ENCODE data around the gene CDK5R2. TPM values are rescaled to one million over a fixed set of nuclear protein-coding genes. Genes with fewer than 3 reads are reported as not detected.
A peak's percentile ranks its signal among the peaks of the same experiment; 100 is the strongest.

The CDK5R2 gene
- total and polyA plus RNA-seq, 2 of the 13 experiments (the other 11 are each of a cell fraction or from before 2014, with no cell fraction given): not detected

DNA sequence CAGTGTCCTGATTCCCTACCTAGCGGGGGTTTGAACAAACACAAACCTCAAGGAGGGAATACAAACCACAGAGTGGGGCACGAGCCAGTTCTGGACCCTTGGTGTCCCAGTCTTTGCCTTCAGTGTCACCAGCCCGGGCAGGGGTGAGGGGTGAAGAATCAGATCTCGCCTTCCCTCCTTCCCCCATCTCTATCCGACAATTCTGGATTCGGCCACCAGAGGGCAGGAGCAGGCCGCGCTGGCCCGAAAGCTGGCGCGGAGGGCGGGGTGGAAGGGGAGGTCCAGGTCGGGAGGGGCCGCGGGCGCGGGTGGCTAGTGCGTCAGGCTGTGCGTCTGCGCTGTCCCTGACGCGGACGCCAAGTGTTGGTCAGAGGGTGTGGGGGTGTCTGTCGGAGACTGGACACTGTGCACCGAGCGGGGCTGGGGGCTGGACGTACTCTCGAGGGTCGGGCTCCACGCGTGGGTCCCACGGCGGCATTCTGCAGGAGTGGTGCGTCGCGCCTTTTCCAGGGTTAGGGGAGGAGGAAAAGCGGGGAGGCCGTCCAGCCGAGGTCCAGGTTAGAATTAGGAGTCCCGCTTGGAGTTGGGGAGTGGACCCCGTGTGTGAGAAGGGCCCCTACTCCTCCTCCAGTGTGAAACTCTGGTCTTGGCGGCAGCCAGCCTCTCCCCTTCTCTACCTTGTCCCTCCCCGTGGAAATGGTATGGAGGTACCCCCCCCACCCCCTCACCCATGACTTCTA is 36.7 kb downstream of the CDK5R2 start (continued):
- peak; percentile 50; the same call in 1 of the 2 replicates for TF ChIP-seq ZNF501 (CRISPR knock-in tag; IDR thresholded peaks at IDR 0.05)
- 0 out of 2 replicates have a peak, but pooled peaks have one; percentile 26 for TF ChIP-seq PPARG (CRISPR knock-in tag; conservative IDR thresholded peaks at IDR 0.05)
- TF ChIP-seq ZNF558 (CRISPR knock-in tag; IDR thresholded peaks at IDR 0.05; ENCODE audit: borderline replicate concordance): no peak
- TF ChIP-seq ZNF780A (CRISPR knock-in tag; IDR thresholded peaks at IDR 0.05): no peak
- TF ChIP-seq TEAD3 (CRISPR knock-in tag; optimal IDR thresholded peaks at IDR 0.05; ENCODE audit: borderline replicate concordance): peak; percentile 62
- TF ChIP-seq HOXA5 (CRISPR knock-in tag; IDR thresholded peaks at IDR 0.05): peak; percentile 27; the same call in 1 of the 2 replicates
- no peak for TF ChIP-seq ZNF678 (CRISPR knock-in tag; IDR thresholded peaks at IDR 0.05)
- 0 out of 2 replicates have a peak, but pooled peaks have one; percentile 38 for TF ChIP-seq CBX5 (CRISPR knock-in tag; IDR thresholded peaks at IDR 0.05; ENCODE audit: borderline replicate concordance)
- TF ChIP-seq, protein P1, sequence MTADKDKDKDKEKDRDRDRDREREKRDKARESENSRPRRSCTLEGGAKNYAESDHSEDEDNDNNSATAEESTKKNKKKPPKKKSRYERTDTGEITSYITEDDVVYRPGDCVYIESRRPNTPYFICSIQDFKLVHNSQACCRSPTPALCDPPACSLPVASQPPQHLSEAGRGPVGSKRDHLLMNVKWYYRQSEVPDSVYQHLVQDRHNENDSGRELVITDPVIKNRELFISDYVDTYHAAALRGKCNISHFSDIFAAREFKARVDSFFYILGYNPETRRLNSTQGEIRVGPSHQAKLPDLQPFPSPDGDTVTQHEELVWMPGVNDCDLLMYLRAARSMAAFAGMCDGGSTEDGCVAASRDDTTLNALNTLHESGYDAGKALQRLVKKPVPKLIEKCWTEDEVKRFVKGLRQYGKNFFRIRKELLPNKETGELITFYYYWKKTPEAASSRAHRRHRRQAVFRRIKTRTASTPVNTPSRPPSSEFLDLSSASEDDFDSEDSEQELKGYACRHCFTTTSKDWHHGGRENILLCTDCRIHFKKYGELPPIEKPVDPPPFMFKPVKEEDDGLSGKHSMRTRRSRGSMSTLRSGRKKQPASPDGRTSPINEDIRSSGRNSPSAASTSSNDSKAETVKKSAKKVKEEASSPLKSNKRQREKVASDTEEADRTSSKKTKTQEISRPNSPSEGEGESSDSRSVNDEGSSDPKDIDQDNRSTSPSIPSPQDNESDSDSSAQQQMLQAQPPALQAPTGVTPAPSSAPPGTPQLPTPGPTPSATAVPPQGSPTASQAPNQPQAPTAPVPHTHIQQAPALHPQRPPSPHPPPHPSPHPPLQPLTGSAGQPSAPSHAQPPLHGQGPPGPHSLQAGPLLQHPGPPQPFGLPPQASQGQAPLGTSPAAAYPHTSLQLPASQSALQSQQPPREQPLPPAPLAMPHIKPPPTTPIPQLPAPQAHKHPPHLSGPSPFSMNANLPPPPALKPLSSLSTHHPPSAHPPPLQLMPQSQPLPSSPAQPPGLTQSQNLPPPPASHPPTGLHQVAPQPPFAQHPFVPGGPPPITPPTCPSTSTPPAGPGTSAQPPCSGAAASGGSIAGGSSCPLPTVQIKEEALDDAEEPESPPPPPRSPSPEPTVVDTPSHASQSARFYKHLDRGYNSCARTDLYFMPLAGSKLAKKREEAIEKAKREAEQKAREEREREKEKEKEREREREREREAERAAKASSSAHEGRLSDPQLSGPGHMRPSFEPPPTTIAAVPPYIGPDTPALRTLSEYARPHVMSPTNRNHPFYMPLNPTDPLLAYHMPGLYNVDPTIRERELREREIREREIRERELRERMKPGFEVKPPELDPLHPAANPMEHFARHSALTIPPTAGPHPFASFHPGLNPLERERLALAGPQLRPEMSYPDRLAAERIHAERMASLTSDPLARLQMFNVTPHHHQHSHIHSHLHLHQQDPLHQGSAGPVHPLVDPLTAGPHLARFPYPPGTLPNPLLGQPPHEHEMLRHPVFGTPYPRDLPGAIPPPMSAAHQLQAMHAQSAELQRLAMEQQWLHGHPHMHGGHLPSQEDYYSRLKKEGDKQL (CRISPR knock-in tag; IDR thresholded peaks at IDR 0.05; ENCODE audit: low read depth): no peak
- TF ChIP-seq SNAPC4 (CRISPR knock-in tag; IDR thresholded peaks at IDR 0.05): no peak
- TF ChIP-seq REL (CRISPR knock-in tag; conservative IDR thresholded peaks at IDR 0.05): no peak
- TF ChIP-seq U2AF1 (optimal IDR thresholded peaks at IDR 0.05; ENCODE audit: low read depth, low read length): no peak
- TF ChIP-seq ZNF615 (CRISPR knock-in tag; IDR thresholded peaks at IDR 0.05; ENCODE audit: borderline replicate concordance): no peak
- TF ChIP-seq KAT7 (CRISPR knock-in tag; IDR thresholded peaks at IDR 0.05; ENCODE audit: borderline replicate concordance): peak; percentile 59; the same call in 1 of the 2 replicates
- TF ChIP-seq GZF1 (CRISPR knock-in tag; IDR thresholded peaks at IDR 0.05): no peak
- no peak for TF ChIP-seq ZNF160 (CRISPR knock-in tag; IDR thresholded peaks at IDR 0.05)
